ENCODE measurements around the gene TIMM29.

TIMM29 gene

GRCh38 chr19:10928563-10929401 is at the start of gene TIMM29, which contains the start of gene YIPF2:
Gene TIMM29, plus strand, starts transcription at chr19:10928811. Its CDS starts 12 bp downstream, at chr19:10928823.
Gene YIPF2, minus strand, starts transcription at chr19:10928639. Its CDS starts 229 bp downstream, at chr19:10928410.
- peak; percentile 99 for DNase-seq (ENCODE audit: low read depth)
- no peak for TF ChIP-seq CTCF (IDR thresholded peaks at IDR 0.05; ENCODE audit: low read length, missing control alignments)
- H3K4me3 ChIP-seq (replicated peaks; ENCODE audit: low read depth, low read length): peak within 1 kb of the TSS; percentile 87

GRCh38 chr19:10881403-10882107 is 47.1 kb upstream of the TIMM29 start:
- no peak for DNase-seq (ENCODE audit: low read depth)
- H3K4me3 ChIP-seq (replicated peaks; ENCODE audit: low read depth, low read length): no peak overlapping the region
- no peak for TF ChIP-seq CTCF (IDR thresholded peaks at IDR 0.05; ENCODE audit: low read length, missing control alignments)

DNA sequence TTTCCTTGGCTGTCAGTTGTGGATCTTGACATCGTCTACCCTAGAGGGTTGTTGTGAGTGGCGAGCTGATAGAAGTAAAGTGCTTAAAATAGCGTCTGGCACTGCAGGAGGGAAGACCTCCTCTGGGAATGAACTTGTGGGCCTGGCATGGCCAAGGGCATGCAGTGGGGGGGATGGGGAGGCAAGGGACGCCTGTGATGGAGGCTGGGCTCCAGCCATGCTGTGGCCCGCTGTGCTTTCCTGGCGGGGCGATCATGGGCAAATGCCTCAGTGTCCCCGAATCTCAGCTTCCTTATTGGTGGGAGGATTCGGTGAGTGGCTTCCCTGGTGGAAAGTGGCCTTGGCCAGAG is 46.5 kb upstream of the TIMM29 start:
- H3K4me3 ChIP-seq (replicated peaks; ENCODE audit: low read depth, low read length): no peak overlapping the region
- DNase-seq (ENCODE audit: low read depth): no peak
- TF ChIP-seq CTCF (IDR thresholded peaks at IDR 0.05; ENCODE audit: low read length, missing control alignments): no peak

GRCh38 chr19:10884274-10884673 is 44.3 kb upstream of the TIMM29 start:
- peak; percentile 59 for DNase-seq (ENCODE audit: low read depth)
- no peak overlapping the region for H3K4me3 ChIP-seq (replicated peaks; ENCODE audit: low read depth, low read length)
- TF ChIP-seq CTCF (IDR thresholded peaks at IDR 0.05; ENCODE audit: low read length, missing control alignments): no peak

DNA sequence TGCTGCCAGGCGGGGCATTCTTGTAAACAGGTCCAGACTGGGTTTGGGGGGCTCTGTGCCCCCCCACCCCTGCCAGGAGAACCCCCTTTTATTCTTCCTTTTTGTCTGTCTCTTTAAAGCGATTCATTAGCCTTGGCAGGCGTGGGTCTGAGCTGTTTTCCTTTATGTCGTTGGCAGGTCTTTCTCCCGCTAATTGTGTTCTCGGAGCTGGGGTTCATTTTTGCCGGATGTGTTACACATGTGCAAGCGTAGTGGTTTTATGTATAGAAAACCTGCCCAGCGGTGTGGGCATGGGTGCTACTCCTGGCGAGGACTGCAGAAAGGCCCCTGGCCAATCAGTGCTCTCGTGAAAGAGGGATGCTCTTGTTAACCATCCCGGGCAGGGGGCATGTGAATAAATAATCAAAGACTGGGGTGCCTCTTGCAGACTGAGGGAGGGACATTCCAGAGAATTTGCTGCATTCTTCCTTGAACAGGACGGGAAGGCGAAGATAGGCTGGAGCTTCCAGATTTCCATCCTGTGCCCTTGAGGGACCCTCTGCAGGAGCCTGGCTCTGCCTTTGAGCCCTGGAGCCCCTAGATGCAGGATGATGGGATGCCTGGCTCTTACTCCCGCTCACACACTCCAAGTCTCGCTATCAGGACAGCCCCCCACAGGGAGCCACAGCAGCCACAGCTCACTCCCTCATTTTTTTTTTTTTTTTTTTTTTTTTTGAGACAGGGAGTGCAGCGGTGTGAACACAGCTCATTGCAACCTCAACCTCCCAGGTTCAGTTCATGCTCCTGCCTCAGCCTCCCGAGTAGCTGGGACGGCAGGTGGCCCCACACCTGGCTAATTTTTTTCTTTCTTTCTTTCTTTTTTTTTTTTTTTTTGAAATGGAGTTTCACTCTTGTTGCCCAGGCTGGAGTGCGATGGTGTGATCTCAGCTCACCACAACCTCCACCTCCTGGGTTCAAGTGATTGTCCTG is 43.1 kb upstream of the TIMM29 start:
- no peak for DNase-seq (ENCODE audit: low read depth)
- TF ChIP-seq CTCF (IDR thresholded peaks at IDR 0.05; ENCODE audit: low read length, missing control alignments): no peak
- no peak overlapping the region for H3K4me3 ChIP-seq (replicated peaks; ENCODE audit: low read depth, low read length)

- no peak for DNase-seq (ENCODE audit: low read depth)
- H3K4me3 ChIP-seq (replicated peaks; ENCODE audit: low read depth, low read length): no peak overlapping the region
- no peak for TF ChIP-seq CTCF (IDR thresholded peaks at IDR 0.05; ENCODE audit: low read length, missing control alignments)
Measured at GRCh38 chr19:10887616-10888367, 40.8 kb upstream of the TIMM29 start.
